ENCODE measurements around the gene SEC23B. TPM values are rescaled to one million over a fixed set of nuclear protein-coding genes. Genes with fewer than 3 reads are reported as not detected.

SEC23B gene
- total and polyA plus RNA-seq, 2 of the 4 experiments (the other 2 are of a cell fraction): 51.5 to 78.9 TPM

DNA sequence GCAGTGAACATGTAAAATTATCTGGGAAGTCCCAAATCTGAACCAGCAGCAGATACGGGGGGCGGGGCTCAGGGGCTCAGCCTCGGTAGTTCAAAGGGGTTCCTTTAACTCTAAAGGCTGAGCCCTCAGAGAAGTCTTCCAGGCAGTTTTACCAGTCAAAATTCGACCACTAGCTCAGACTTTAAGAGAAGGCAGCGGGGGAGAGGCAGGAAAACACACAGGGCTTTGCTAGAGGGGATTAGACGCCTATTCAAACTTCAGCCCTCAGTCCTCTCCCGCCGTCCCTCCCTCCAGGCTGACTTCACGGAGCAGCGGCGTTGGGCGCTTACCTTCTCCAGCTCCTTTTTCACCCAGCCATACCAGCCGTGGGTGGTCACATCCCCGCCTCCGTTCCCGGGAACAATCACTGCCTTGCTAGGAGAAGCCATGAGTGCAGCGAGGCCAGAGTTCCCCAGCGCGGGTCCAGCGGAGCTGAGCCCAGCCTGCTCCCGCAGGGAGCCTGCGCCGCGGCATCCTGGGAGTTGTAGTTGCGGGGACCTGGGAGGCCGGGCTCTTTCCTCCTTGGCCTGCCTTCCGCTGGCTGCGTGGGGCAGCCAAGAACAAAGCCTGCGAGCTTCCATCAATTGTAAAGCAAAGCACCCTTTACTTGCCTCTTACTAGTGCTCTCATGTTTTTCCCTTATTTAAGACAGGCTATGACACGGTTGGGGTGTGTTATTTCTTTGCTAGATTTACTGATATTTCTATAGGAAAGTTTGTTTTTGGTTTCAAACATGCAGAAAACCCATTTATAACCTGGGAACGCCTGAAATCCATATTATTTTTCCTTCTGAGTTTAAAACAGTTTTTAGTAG is 10.8 kb upstream of the SEC23B start, which contains the start of gene RBBP9:
RBBP9 (minus strand) TSS at position 486 of the 853 bp plus-strand sequence; CDS start at position 428, 58 bp downstream.
- BruUV-seq (replicated peaks): no TSS peak
- POLR2A ChIA-PET (ENCODE audit: unreplicated experiment): no interaction called here
- CTCF ChIA-PET: interaction anchor here (0.5 to 1.3 kb wide), 3 partner anchors 8 to 273 kb away, joined by 3 read pairs; no protein-coding TSS in a partner anchor
- Histone ChIP-seq H3K9me3 (ENCODE audit: control insufficient read depth, insufficient read depth, low read length) (no peaks in the 10 kb centered on the region), H3K9me1 (ENCODE audit: insufficient read depth, low read length) (no peaks in the 10 kb centered on the region), H4K5ac (ENCODE audit: low read depth, low read length) (peak within 1 kb of the TSS; percentile 36), H3K23ac (ENCODE audit: low read depth, low read length) (peak within 1 kb of the TSS; percentile 85), H3K4me1 (ENCODE audit: control insufficient read depth, insufficient read depth, low read length) (peaks cover 2% of the 10 kb centered on the region; the same call in 1 of the 2 replicates), H4K8ac (ENCODE audit: low read depth in 2 of 2, low read length in 2 of 2) (peak within 1 kb of the TSS; percentile 77 to 98), H3K4ac (ENCODE audit: low read depth, low read length) (peak within 1 kb of the TSS; percentile 80), H3K4me2 (ENCODE audit: low read depth, low read length) (peak within 1 kb of the TSS; percentile 80), H2AK5ac (ENCODE audit: low read depth, low read length) (no peak within 1 kb of the TSS), H2BK5ac (ENCODE audit: low read depth, low read length, poor library complexity, severe bottlenecking) (peak within 1 kb of the TSS; percentile 47), H3K56ac (ENCODE audit: extremely low read depth, insufficient read depth, low read length) (peak within 1 kb of the TSS; percentile 82), H3K79me1 (ENCODE audit: low read depth in 1 of 2, low read length in 2 of 2) (peaks cover 11% of the 10 kb centered on the region in 2 experiments), H2BK20ac (ENCODE audit: low read depth, low read length) (no peak within 1 kb of the TSS), H2AFZ (replicated peaks; ENCODE audit: low read length, poor library complexity) (peak within 1 kb of the TSS; percentile 98), H3K27ac (ENCODE audit: insufficient read depth, low read length) (peak within 1 kb of the TSS; percentile 73), H3K9ac (ENCODE audit: low read depth, low read length) (peak within 1 kb of the TSS; percentile 93), H3K27me3 (ENCODE audit: control insufficient read depth, insufficient read depth, low read length) (no peaks in the 10 kb centered on the region), H3K36me3 (ENCODE audit: control insufficient read depth, insufficient read depth, low read length) (peaks cover 4% of the 10 kb centered on the region), H2AK9ac (replicated peaks; ENCODE audit: low read depth, low read length, poor library complexity) (peak within 1 kb of the TSS; percentile 37), H2BK15ac (ENCODE audit: low read depth, low read length) (0 out of 3 replicates have a peak within 1 kb of the TSS, but pooled peaks have one; percentile 26), H2BK120ac (ENCODE audit: low read depth, low read length) (peak within 1 kb of the TSS; percentile 53; the same call in 1 of the 2 replicates), H4K91ac (ENCODE audit: insufficient read depth, low read depth, low read length) (peak within 1 kb of the TSS; percentile 68), H3K14ac (replicated peaks; ENCODE audit: low read depth, low read length) (peak within 1 kb of the TSS; percentile 85), H3K18ac (ENCODE audit: low read depth, low read length) (no peak within 1 kb of the TSS; the same call in 1 of the 2 replicates), H4K20me1 (ENCODE audit: insufficient read depth, low read length) (no peaks in the 10 kb centered on the region), H3K4me3 (ENCODE audit: insufficient read depth, low read depth, low read length) (peak within 1 kb of the TSS; percentile 92)
- in situ Hi-C loops (cut with MboI; ENCODE audit: low sequenced_read_pairs) (no loop called here), dilution Hi-C loops (cut with HindIII; ENCODE audit: low sequenced_read_pairs, unreplicated experiment) (no loop called here), intact Hi-C loops (cut with micrococcal nuclease) (no loop called here)
- DNase-seq: peak; percentile 73
- WGBS, 2 experiments (ENCODE audit: extremely low coverage in 2 of 2, insufficient read length in 1 of 2): 0% methylated on average over 6 of the region's 31 CpGs; no CpG with 5 or more reads in 1 of the 2 experiments
- ATAC-seq (ENCODE audit: low read depth): peak; percentile 100
- TF ChIP-seq FOS (IDR thresholded peaks at IDR 0.05; ENCODE audit: low read depth, low read length) (no peak), MAZ (IDR thresholded peaks at IDR 0.05; ENCODE audit: borderline replicate concordance, low read depth, low read length) (peak; percentile 70; the same call in 1 of the 2 replicates), MXI1 (IDR thresholded peaks at IDR 0.05; ENCODE audit: borderline replicate concordance, low read depth, low read length) (peak; percentile 82)

All from IMR-90 (cell line).